Astrocyte (in vitro differentiated cells and primary cell): ENCODE data around the gene KRT72. TPM values are rescaled to one million over a fixed set of nuclear protein-coding genes. Genes with fewer than 3 reads are reported as not detected.

Experiments
- DNase-seq: peaks from one replicate; pipeline ENCODE4 v3.0.0-alpha.2; 2010; ENCODE audit warnings: low read depth
- FAIRE-seq: peaks from 2 replicates; lab custom pipeline; 2011; peaks lifted over from hg19 to GRCh38; lab: Jason Lieb, UNC
- H2AFZ ChIP-seq: 2 replicates; pipeline ENCODE4 v1.6.0; 2012; ENCODE audit warnings: low read depth, low read length, inconsistent platforms
- H3K27ac ChIP-seq: 2 replicates; pipeline ENCODE4 v1.5.1; 2011; ENCODE audit warnings: low read depth, low read length, inconsistent platforms
- H3K27me3 ChIP-seq: 2 replicates; pipeline ENCODE4 v1.6.0; 2011; ENCODE audit warnings: low read length, inconsistent platforms; ENCODE audit not compliant: insufficient read depth
- H3K36me3 ChIP-seq: 2 replicates; pipeline ENCODE4 v1.5.1; 2011; ENCODE audit warnings: low read length, inconsistent platforms; ENCODE audit not compliant: insufficient read depth
- H3K4me1 ChIP-seq: 2 replicates; pipeline ENCODE4 v1.5.1; 2011; ENCODE audit warnings: low read length, inconsistent platforms; ENCODE audit not compliant: insufficient read depth
- H3K4me2 ChIP-seq: 2 replicates; pipeline ENCODE4 v1.6.0; 2012; ENCODE audit warnings: low read length, inconsistent platforms
- H3K4me3 ChIP-seq: 2 replicates; pipeline ENCODE4 v1.5.1; 2011; ENCODE audit warnings: low read depth, mild to moderate bottlenecking, low read length, inconsistent platforms; ENCODE audit not compliant: insufficient read depth
- H3K79me2 ChIP-seq: 2 replicates; pipeline ENCODE4 v1.6.0; 2012; ENCODE audit warnings: mild to moderate bottlenecking, low read length, inconsistent platforms; ENCODE audit not compliant: insufficient read depth
- H3K9ac ChIP-seq: 2 replicates; pipeline ENCODE4 v1.6.0; 2012; ENCODE audit warnings: mild to moderate bottlenecking, low read length, inconsistent platforms
- H3K9me3 ChIP-seq: 2 replicates; pipeline ENCODE4 v1.5.1; 2012; ENCODE audit warnings: low read depth, mild to moderate bottlenecking, low read length, inconsistent platforms; ENCODE audit not compliant: insufficient read depth
- H4K20me1 ChIP-seq: 2 replicates; pipeline ENCODE4 v1.6.0; 2012; ENCODE audit warnings: low read length, inconsistent platforms; ENCODE audit not compliant: insufficient read depth
- H3K27ac Mint-ChIP-seq: one replicate; pipeline ENCODE4 v1.8.0; 2021; ENCODE audit warnings: mild to moderate bottlenecking, mixed read lengths; ENCODE audit not compliant: unreplicated experiment
- H3K27me3 Mint-ChIP-seq: one replicate; pipeline ENCODE4 v1.8.0; 2021; ENCODE audit warnings: low read depth, mixed read lengths; ENCODE audit not compliant: unreplicated experiment
- H3K36me3 Mint-ChIP-seq: one replicate; pipeline ENCODE4 v1.8.0; 2021; ENCODE audit warnings: low read depth, mixed read lengths; ENCODE audit not compliant: unreplicated experiment
- H3K4me1 Mint-ChIP-seq: one replicate; pipeline ENCODE4 v1.8.0; 2021; ENCODE audit warnings: low read depth, mixed read lengths; ENCODE audit not compliant: unreplicated experiment
- H3K4me3 Mint-ChIP-seq: one replicate; pipeline ENCODE4 v1.8.0; 2021; ENCODE audit warnings: mild to moderate bottlenecking, moderate library complexity, mixed read lengths; ENCODE audit not compliant: unreplicated experiment
- H3K9me3 Mint-ChIP-seq: one replicate; pipeline ENCODE4 v1.8.0; 2021; ENCODE audit warnings: mild to moderate bottlenecking, mixed read lengths; ENCODE audit not compliant: unreplicated experiment
- EZH2 ChIP-seq: IDR thresholded peaks from 2 replicates; pipeline ENCODE4 v1.6.1; 2012; ENCODE audit warnings: mild to moderate bottlenecking, low read length, inconsistent platforms; ENCODE audit not compliant: insufficient read depth
- total RNA-seq: library from RNA; stranded (reverse); gene quantifications from 2 replicates; pipeline ENCODE4 v1.2.1, GENCODE V29; 2021
- TF ChIP-seq, protein P1 (sequence below): IDR thresholded peaks from 2 replicates; pipeline ENCODE4 v1.5.1; 2011; ENCODE audit warnings: low read depth, mild to moderate bottlenecking, inconsistent platforms, low read length, moderate library complexity; ENCODE audit not compliant: insufficient read depth

The KRT72 gene
- total RNA-seq, 1 donor from 2014 or later, result not detected

DNA sequence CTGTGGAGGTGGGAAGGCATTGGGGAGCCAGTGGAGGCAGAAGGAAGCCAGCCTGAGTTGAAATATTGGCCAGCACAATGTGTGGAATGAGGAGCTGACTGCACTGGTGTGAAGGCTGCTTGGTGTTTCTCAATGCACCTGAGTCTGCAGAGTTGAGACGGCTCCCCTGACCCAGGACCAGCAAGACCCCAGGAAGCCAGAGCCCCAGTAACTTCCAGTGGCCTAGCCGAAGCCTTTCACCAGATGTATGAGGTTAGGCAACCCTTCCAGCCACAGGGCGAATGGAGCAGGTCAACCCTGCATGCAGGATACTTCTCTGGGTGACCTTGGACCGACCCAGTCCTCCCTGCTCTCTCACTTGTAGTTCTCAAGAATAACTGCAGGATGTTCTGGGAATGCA is 30.0 kb upstream of the KRT72 start:
- Histone ChIP-seq H3K4me3 (no peak overlapping the region), H3K9ac (no peak overlapping the region), H3K4me1 (no peaks in the 10 kb centered on the region), H3K27ac (no peak overlapping the region), H3K36me3 (no peaks in the 10 kb centered on the region), H3K79me2 (no peaks in the 10 kb centered on the region), H2AFZ (no peak overlapping the region), H3K27me3 (peaks cover 22% of the 10 kb centered on the region), H3K4me2 (no peak overlapping the region), H3K9me3 (no peaks in the 10 kb centered on the region), H4K20me1 (no peaks in the 10 kb centered on the region)
- no peaks in the 10 kb centered on the region for H3K4me1 Mint-ChIP-seq
- FAIRE-seq (no peak), DNase-seq (no peak)
- H3K36me3 Mint-ChIP-seq, result peaks cover 2% of the 10 kb centered on the region
- no peaks in the 10 kb centered on the region for H3K9me3 Mint-ChIP-seq
- no peak overlapping the region for H3K4me3 Mint-ChIP-seq
- no peak for TF ChIP-seq EZH2
- TF ChIP-seq, protein P1, sequence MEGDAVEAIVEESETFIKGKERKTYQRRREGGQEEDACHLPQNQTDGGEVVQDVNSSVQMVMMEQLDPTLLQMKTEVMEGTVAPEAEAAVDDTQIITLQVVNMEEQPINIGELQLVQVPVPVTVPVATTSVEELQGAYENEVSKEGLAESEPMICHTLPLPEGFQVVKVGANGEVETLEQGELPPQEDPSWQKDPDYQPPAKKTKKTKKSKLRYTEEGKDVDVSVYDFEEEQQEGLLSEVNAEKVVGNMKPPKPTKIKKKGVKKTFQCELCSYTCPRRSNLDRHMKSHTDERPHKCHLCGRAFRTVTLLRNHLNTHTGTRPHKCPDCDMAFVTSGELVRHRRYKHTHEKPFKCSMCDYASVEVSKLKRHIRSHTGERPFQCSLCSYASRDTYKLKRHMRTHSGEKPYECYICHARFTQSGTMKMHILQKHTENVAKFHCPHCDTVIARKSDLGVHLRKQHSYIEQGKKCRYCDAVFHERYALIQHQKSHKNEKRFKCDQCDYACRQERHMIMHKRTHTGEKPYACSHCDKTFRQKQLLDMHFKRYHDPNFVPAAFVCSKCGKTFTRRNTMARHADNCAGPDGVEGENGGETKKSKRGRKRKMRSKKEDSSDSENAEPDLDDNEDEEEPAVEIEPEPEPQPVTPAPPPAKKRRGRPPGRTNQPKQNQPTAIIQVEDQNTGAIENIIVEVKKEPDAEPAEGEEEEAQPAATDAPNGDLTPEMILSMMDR, result no peak
- H3K27ac Mint-ChIP-seq, result no peak overlapping the region
- H3K27me3 Mint-ChIP-seq, result peaks cover 62% of the 10 kb centered on the region

DNA sequence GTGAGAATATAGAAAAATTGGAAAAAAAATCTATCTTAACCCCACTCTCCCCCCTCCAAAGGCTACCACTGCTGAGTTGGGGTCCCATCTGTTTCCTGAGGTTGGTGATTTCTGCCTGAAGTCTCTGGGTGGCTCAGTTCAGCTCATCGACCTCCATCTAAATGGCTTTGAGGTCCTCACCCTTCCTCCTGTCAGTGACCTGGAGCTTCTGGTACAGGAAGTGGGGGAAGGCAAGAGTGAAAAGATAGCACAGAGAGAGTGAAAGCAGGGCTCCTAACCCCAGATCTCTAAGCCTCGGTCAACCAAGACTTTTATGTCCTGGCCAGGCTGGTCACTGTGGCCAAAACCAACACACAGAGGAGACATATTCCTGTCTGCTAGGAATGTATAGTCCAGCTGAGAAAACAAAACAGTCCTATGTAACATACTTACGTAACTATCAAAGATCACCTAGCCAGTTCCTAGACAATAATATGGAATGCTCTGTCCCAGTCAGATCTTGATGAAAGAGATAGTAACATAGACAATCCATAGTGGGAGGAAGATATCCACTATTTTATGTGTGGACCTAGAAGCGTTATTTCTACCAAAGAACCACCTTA is 29.4 kb upstream of the KRT72 start:
- Histone ChIP-seq H3K4me2 (no peak overlapping the region), H3K9ac (no peak overlapping the region), H3K4me1 (no peaks in the 10 kb centered on the region), H3K79me2 (no peaks in the 10 kb centered on the region), H4K20me1 (no peaks in the 10 kb centered on the region), H2AFZ (no peak overlapping the region), H3K27me3 (peaks cover 22% of the 10 kb centered on the region), H3K9me3 (no peaks in the 10 kb centered on the region), H3K27ac (no peak overlapping the region), H3K4me3 (no peak overlapping the region), H3K36me3 (no peaks in the 10 kb centered on the region)
- DNase-seq (no peak), FAIRE-seq (no peak)
- H3K27ac Mint-ChIP-seq, result no peak overlapping the region
- H3K27me3 Mint-ChIP-seq, result peaks cover 67% of the 10 kb centered on the region
- H3K4me3 Mint-ChIP-seq, result no peak overlapping the region
- no peaks in the 10 kb centered on the region for H3K9me3 Mint-ChIP-seq
- TF ChIP-seq, protein P1, result no peak
- no peak for TF ChIP-seq EZH2
- peaks cover 2% of the 10 kb centered on the region for H3K36me3 Mint-ChIP-seq
- H3K4me1 Mint-ChIP-seq, result no peaks in the 10 kb centered on the region

DNA sequence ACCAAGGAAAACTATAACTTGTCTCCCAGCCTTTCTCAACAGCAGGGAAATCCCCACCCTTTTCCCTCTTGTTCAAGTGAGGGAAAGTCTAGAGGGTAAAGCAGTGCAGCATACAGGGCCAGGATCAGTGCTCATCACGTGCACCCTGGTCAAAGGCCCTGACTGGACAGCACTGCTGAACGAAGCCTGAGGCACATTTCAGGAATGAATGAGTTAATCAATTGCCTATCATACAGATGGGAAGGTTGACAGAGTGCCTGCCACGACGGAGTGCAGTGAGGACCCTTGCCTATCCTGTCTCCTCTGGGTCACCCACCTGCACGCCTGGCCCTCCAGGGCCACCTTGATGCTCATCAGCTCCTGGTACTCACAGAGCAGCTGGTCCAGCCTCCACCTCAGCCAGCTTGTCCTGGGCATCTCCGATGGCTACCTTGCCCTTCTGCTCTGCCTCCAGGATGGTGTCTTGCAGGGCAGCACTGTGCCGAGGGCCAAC is 28.8 kb upstream of the KRT72 start:
- no peak overlapping the region for H3K9ac ChIP-seq
- H3K4me1 Mint-ChIP-seq, result no peaks in the 10 kb centered on the region
- H3K9me3 Mint-ChIP-seq, result no peaks in the 10 kb centered on the region
- no peak overlapping the region for H2AFZ ChIP-seq
- H4K20me1 ChIP-seq, result no peaks in the 10 kb centered on the region
- H3K4me3 ChIP-seq, result no peak overlapping the region
- peaks cover 69% of the 10 kb centered on the region for H3K27me3 Mint-ChIP-seq
- no peak overlapping the region for H3K27ac Mint-ChIP-seq
- no peak for FAIRE-seq
- peaks cover 26% of the 10 kb centered on the region for H3K27me3 ChIP-seq
- no peaks in the 10 kb centered on the region for H3K36me3 ChIP-seq
- no peak for TF ChIP-seq EZH2
- TF ChIP-seq, protein P1, result no peak
- H3K4me1 ChIP-seq, result no peaks in the 10 kb centered on the region
- no peak for DNase-seq
- no peak overlapping the region for H3K4me3 Mint-ChIP-seq
- no peak overlapping the region for H3K27ac ChIP-seq
- peaks cover 2% of the 10 kb centered on the region for H3K36me3 Mint-ChIP-seq
- no peak overlapping the region for H3K4me2 ChIP-seq
- no peaks in the 10 kb centered on the region for H3K9me3 ChIP-seq
- H3K79me2 ChIP-seq, result no peaks in the 10 kb centered on the region
